ENCODE results near the gene SYP. TPM values are rescaled to one million over a fixed set of nuclear protein-coding genes. Genes with fewer than 3 reads are reported as not detected.

Gene SYP
- total and polyA plus RNA-seq, 4 donors = 0.30 to 0.67 (median 0.47) TPM

- no peak for TF ChIP-seq TAF1 (conservative IDR thresholded peaks at IDR 0.05)
- TF ChIP-seq NR2F2 (IDR thresholded peaks at IDR 0.05) = no peak
Observed at GRCh38 chrX:49228185-49228584, 28.2 kb upstream of the SYP start (continued).

GRCh38 chrX:49227726-49228125 is 27.7 kb upstream of the SYP start:
- TF ChIP-seq YY1 (IDR thresholded peaks at IDR 0.05) = no peak
- TF ChIP-seq, protein P1, sequence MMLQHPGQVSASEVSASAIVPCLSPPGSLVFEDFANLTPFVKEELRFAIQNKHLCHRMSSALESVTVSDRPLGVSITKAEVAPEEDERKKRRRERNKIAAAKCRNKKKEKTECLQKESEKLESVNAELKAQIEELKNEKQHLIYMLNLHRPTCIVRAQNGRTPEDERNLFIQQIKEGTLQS (IDR thresholded peaks at IDR 0.05) = no peak
- TF ChIP-seq EGR1 (IDR thresholded peaks at IDR 0.05; ENCODE audit: low read depth in 2 of 2) = no peak
- TF ChIP-seq HNF4A (conservative IDR thresholded peaks at IDR 0.05) = no peak
- TF ChIP-seq, protein P2, sequence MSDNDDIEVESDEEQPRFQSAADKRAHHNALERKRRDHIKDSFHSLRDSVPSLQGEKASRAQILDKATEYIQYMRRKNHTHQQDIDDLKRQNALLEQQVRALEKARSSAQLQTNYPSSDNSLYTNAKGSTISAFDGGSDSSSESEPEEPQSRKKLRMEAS (IDR thresholded peaks at IDR 0.05) = no peak
- TF ChIP-seq, protein P3, sequence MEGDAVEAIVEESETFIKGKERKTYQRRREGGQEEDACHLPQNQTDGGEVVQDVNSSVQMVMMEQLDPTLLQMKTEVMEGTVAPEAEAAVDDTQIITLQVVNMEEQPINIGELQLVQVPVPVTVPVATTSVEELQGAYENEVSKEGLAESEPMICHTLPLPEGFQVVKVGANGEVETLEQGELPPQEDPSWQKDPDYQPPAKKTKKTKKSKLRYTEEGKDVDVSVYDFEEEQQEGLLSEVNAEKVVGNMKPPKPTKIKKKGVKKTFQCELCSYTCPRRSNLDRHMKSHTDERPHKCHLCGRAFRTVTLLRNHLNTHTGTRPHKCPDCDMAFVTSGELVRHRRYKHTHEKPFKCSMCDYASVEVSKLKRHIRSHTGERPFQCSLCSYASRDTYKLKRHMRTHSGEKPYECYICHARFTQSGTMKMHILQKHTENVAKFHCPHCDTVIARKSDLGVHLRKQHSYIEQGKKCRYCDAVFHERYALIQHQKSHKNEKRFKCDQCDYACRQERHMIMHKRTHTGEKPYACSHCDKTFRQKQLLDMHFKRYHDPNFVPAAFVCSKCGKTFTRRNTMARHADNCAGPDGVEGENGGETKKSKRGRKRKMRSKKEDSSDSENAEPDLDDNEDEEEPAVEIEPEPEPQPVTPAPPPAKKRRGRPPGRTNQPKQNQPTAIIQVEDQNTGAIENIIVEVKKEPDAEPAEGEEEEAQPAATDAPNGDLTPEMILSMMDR (IDR thresholded peaks at IDR 0.05; ENCODE audit: low read depth, low read length, missing input control) = no peak
- TF ChIP-seq RAD21 (IDR thresholded peaks at IDR 0.05) = no peak
- no peak for TF ChIP-seq TAF1 (conservative IDR thresholded peaks at IDR 0.05)
- TF ChIP-seq RXRA (IDR thresholded peaks at IDR 0.05) = no peak
- TF ChIP-seq, protein P4, sequence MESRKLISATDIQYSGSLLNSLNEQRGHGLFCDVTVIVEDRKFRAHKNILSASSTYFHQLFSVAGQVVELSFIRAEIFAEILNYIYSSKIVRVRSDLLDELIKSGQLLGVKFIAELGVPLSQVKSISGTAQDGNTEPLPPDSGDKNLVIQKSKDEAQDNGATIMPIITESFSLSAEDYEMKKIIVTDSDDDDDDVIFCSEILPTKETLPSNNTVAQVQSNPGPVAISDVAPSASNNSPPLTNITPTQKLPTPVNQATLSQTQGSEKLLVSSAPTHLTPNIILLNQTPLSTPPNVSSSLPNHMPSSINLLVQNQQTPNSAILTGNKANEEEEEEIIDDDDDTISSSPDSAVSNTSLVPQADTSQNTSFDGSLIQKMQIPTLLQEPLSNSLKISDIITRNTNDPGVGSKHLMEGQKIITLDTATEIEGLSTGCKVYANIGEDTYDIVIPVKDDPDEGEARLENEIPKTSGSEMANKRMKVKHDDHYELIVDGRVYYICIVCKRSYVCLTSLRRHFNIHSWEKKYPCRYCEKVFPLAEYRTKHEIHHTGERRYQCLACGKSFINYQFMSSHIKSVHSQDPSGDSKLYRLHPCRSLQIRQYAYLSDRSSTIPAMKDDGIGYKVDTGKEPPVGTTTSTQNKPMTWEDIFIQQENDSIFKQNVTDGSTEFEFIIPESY (IDR thresholded peaks at IDR 0.05) = no peak
- TF ChIP-seq JUND (IDR thresholded peaks at IDR 0.05) = no peak
- no peak for TF ChIP-seq NR2F2 (IDR thresholded peaks at IDR 0.05)
- no peak for TF ChIP-seq FOXA2 (IDR thresholded peaks at IDR 0.05)
- no peak for TF ChIP-seq GABPA (IDR thresholded peaks at IDR 0.05 in 1 of 2, conservative IDR thresholded peaks at IDR 0.05 in 1 of 2)
- TF ChIP-seq HNF4G (IDR thresholded peaks at IDR 0.05) = no peak
- no peak for TF ChIP-seq FOXA1 (IDR thresholded peaks at IDR 0.05)
- TF ChIP-seq REST (IDR thresholded peaks at IDR 0.05) = no peak
- no peak for TF ChIP-seq SP1 (IDR thresholded peaks at IDR 0.05)
- WGBS = 75% methylated on average over 2 of the region's 2 CpGs

More at GRCh38 chrX:49227726-49228125, 27.7 kb upstream of the SYP start:
- H3K9ac ChIP-seq (ENCODE audit: low read depth in 1 of 2, low read length in 2 of 2) = no peak overlapping the region
- H3K4me1 ChIP-seq (ENCODE audit: control insufficient read depth in 4 of 4, insufficient read depth in 4 of 4, low read length in 3 of 4) = no peaks in the 10 kb centered on the region
- H3K36me3 ChIP-seq (ENCODE audit: control insufficient read depth in 4 of 4, insufficient read depth in 3 of 4, low read depth in 1 of 4, low read length in 3 of 4) = no peaks in the 10 kb centered on the region
- peaks cover 0 to 2% (median 0%) of the 10 kb centered on the region in 4 donors for H3K27me3 ChIP-seq (ENCODE audit: control insufficient read depth in 4 of 4, insufficient read depth in 4 of 4, low read length in 3 of 4)
- no peak overlapping the region for H3K4me3 ChIP-seq (ENCODE audit: low read depth in 1 of 3, low read length in 3 of 3)
- H3K9me3 ChIP-seq (ENCODE audit: control insufficient read depth in 4 of 4, low read length in 3 of 4) = no peaks in the 10 kb centered on the region
- H3K27ac ChIP-seq (ENCODE audit: low read depth in 1 of 2, low read length in 2 of 2) = no peak overlapping the region
- no peak for DNase-seq (ENCODE audit: low spot score)
